Osteocyte (in vitro differentiated cells): ENCODE measurements around the gene CETN2. TPM values are rescaled to one million over a fixed set of nuclear protein-coding genes. Genes with fewer than 3 reads are reported as not detected.

Experiments used
- DNase-seq: peaks from one replicate; pipeline ENCODE4 v3.0.0; 2021; ENCODE audit warnings: mixed read lengths; ENCODE audit not compliant: unreplicated experiment; ENCODE audit errors: extremely low spot score
- H3K27ac Mint-ChIP-seq: one replicate; pipeline ENCODE4 v1.8.0; 2021; ENCODE audit warnings: mild to moderate bottlenecking, mixed read lengths; ENCODE audit not compliant: unreplicated experiment
- H3K27me3 Mint-ChIP-seq: one replicate; pipeline ENCODE4 v1.8.0; 2021; ENCODE audit warnings: mixed read lengths; ENCODE audit not compliant: unreplicated experiment
- H3K36me3 Mint-ChIP-seq: one replicate; pipeline ENCODE4 v1.8.0; 2021; ENCODE audit warnings: mixed read lengths; ENCODE audit not compliant: unreplicated experiment
- H3K4me1 Mint-ChIP-seq: one replicate; pipeline ENCODE4 v1.8.0; 2021; ENCODE audit warnings: mixed read lengths; ENCODE audit not compliant: unreplicated experiment
- H3K4me3 Mint-ChIP-seq: one replicate; pipeline ENCODE4 v1.8.0; 2021; ENCODE audit warnings: mild to moderate bottlenecking, moderate library complexity, mixed read lengths; ENCODE audit not compliant: unreplicated experiment
- H3K9me3 Mint-ChIP-seq: one replicate; pipeline ENCODE4 v1.8.0; 2021; ENCODE audit warnings: mixed read lengths; ENCODE audit not compliant: unreplicated experiment
- long read RNA-seq: library from polyadenylated mRNA; unstranded; transcript quantifications from one replicate; pipeline ENCODE4 v2.0.0, GENCODE V29; 2021
- total RNA-seq: library from RNA; stranded (reverse); gene quantifications from 2 replicates; pipeline ENCODE4 v1.2.1, GENCODE V29; 2021
- TF ChIP-seq, protein P1 (sequence below): fragments of 200-600 bp; sonication (generic); IDR thresholded peaks from 2 replicates; pipeline ENCODE4 v1.5.0; 2021; ENCODE audit warnings: antibody characterized with exemption, mild to moderate bottlenecking, moderate library complexity

CETN2 gene
- 32.0 and 34.8 TPM in 2 replicates for total RNA-seq
- long read RNA-seq, transcript CETN2-201 (5 exons, 1,454 nt) = major isoform, 75 of 85 reads
- long read RNA-seq, partial matches to known transcripts = 9 of 85 reads
- long read RNA-seq, other reads (novel, unspliced or antisense) = 1 of 85 reads

DNA sequence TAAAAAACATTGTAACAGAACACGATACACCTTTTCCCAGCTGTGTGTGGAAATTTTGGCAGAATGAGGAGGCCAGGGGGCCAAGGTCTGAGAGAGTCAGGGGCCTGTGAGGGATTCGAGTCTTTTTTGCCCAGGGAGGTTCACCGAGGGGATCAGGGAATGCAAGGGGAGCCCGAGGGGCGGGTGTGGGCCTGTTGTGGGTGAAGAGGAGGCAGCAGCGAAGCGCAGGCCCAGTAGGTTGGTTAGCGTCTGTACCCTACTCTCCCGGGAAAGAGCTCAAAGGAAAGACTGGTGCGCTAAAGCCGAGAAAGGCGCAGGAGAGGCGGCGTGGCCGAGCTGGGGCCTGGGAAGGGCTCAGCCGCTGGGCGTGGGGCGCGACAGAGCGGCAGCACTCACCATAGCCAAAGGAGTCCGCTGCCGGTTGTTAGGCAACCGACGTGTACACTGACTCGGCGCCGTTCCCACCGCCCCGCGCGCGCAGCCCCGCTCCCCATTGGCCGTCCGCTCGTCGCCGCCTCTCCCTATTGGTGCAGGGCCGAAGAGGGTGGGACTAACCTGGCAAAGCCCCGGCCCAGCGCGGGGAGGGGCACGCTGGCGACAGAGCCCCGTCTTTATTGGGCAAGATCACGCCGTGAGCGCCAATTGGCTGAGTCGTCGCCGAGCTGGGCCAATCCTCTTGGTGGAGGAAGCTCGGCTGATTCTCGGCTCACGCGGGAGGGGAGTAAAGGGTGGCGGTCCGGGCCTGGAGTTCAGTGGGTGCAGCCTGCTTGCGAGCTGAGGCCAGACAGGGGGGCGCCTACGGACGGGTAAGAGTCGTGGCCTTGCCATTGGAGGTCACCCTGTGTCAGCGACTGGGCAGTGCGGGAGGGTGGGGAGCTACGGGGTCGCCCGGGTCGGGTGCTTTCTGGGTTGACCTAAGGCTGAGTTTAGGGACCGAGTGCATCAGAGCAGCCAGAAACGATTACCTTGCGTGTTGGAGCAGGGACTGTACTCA lies at the start of gene CETN2, which contains the start of gene NSDHL:
Gene CETN2, minus strand, starts transcription at position 446 of the 994 bp plus-strand sequence. Its CDS starts 47 bp downstream, at position 399.
Gene NSDHL, plus strand, starts transcription at position 752 of the 994 bp plus-strand sequence. CDS start 15,262 bp downstream, outside the sequence.
- TF ChIP-seq, protein P1, sequence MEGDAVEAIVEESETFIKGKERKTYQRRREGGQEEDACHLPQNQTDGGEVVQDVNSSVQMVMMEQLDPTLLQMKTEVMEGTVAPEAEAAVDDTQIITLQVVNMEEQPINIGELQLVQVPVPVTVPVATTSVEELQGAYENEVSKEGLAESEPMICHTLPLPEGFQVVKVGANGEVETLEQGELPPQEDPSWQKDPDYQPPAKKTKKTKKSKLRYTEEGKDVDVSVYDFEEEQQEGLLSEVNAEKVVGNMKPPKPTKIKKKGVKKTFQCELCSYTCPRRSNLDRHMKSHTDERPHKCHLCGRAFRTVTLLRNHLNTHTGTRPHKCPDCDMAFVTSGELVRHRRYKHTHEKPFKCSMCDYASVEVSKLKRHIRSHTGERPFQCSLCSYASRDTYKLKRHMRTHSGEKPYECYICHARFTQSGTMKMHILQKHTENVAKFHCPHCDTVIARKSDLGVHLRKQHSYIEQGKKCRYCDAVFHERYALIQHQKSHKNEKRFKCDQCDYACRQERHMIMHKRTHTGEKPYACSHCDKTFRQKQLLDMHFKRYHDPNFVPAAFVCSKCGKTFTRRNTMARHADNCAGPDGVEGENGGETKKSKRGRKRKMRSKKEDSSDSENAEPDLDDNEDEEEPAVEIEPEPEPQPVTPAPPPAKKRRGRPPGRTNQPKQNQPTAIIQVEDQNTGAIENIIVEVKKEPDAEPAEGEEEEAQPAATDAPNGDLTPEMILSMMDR = no peak
- Mint-ChIP-seq H3K4me3 (peak within 1 kb of the TSS; percentile 94), H3K27ac (peak within 1 kb of the TSS; percentile 97), H3K4me1 (peaks cover 18% of the 10 kb centered on the region), H3K9me3 (no peaks in the 10 kb centered on the region), H3K27me3 (no peaks in the 10 kb centered on the region), H3K36me3 (peaks cover 2% of the 10 kb centered on the region)
- peak; percentile 98 for DNase-seq

DNA sequence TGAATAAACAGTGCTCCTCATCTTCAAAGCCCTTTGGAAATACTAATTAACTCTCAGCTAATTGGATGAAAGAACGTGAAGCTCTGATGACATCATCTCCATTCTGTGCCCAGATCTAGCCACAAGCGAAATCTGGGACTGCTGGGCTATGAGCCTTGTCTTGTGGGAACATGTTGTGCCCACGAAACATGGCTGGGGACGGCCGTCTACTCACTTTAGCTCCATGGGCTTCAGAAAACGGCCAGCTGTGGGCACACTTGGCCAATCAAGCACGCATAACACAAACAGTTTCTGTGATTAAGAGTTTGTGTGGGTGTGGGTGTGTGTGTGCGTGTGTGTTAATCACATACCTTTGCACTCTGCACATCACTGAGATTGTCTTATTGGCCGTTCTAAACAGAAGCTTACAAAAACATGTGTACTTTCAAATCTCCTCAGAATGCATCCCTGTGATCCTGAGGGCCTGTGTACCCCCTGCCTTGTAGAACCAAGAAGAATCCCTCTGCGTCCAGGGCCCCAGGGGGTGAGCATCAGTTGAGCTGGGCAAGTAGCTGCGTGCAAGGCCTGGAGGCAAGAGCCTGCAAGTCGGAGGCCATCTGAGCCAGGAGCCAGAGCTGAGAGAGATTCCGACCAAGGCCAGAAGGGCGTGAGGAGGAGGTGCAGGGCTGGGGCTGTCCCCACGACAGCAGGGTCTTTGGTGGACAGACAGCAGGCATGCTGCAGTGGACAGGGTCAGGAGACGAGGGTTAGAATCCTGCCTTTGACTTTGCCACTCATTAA lies 48.6 kb upstream of the CETN2 start:
- H3K4me3 Mint-ChIP-seq = no peak overlapping the region
- H3K27ac Mint-ChIP-seq = no peak overlapping the region
- TF ChIP-seq, protein P1 = no peak
- H3K27me3 Mint-ChIP-seq = no peaks in the 10 kb centered on the region
- no peak for DNase-seq
- H3K4me1 Mint-ChIP-seq = no peaks in the 10 kb centered on the region
- no peaks in the 10 kb centered on the region for H3K36me3 Mint-ChIP-seq
- peaks cover 10% of the 10 kb centered on the region for H3K9me3 Mint-ChIP-seq

DNA sequence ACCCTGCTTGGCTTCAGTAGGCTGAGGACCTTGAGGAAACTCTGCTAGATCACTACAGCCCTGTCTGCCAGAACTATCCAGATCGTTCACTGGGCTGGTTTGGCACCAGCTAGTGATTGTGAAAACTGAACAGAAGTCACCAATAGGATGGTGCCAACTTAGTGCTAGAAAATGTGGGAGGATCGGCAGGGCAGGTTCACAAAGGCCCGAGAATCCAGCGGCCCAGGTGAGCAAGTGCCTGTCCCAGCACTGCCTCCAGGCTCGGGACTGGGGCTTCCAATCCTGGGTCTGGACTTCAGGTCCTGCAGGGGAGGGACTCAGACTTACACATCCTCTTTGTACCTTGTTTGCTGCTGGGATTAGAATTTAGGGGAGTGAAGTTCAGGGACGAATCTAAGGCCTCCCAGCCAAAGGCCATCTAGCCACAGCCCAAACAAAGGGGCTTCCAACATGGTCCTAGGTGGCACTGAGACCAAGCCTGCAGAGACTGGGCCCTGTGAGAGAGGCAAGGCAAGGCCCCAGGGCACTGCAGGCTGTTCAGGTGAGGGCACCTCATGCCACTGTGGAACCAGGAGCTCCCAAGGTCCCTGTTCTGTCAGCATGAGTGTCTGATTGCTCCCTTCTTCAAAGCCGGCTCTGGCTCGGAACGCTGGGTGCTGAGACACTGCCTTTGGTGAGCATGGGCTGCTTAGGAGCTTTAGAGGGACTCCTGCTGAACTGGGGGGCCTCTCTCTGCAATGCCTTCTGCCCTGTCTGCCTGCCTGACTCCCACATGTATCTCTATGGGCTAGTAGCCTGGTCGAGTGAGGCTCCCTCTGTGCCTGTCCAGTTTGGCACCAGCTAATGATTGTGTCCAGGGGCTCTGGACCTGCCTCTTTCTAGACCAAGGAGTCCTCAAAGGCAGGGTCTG lies 46.6 kb upstream of the CETN2 start:
- no peak overlapping the region for H3K27ac Mint-ChIP-seq
- TF ChIP-seq, protein P1 = no peak
- H3K9me3 Mint-ChIP-seq = peaks cover 10% of the 10 kb centered on the region
- H3K4me3 Mint-ChIP-seq = no peak overlapping the region
- DNase-seq = no peak
- no peaks in the 10 kb centered on the region for H3K4me1 Mint-ChIP-seq
- H3K27me3 Mint-ChIP-seq = no peaks in the 10 kb centered on the region
- no peaks in the 10 kb centered on the region for H3K36me3 Mint-ChIP-seq

DNA sequence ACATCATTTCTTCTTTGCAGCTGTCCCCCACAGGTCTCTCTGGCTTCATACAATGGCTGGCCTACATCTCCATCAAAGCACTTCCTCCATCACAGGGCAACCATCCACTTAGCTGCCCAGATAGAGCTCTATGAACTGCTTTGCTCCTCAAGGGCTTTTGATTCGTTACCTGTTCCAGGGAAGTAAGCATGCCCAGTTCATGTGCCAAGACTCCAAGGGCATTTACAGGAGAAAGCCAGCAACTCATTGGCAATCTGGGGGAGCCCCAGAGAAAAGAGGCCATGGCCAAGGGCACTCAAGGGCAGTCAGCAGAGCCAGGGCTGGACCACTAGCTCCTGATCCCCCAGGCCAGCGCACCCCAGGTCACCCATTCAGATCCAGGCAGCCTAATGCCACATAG lies 42.8 kb upstream of the CETN2 start:
- no peaks in the 10 kb centered on the region for H3K4me1 Mint-ChIP-seq
- no peak overlapping the region for H3K4me3 Mint-ChIP-seq
- TF ChIP-seq, protein P1 = no peak
- H3K36me3 Mint-ChIP-seq = peaks cover 5% of the 10 kb centered on the region
- peaks cover 5% of the 10 kb centered on the region for H3K9me3 Mint-ChIP-seq
- DNase-seq = no peak
- no peak overlapping the region for H3K27ac Mint-ChIP-seq
- no peaks in the 10 kb centered on the region for H3K27me3 Mint-ChIP-seq
